COR-L47 (cell line): ENCODE data around the gene ZNF350.
A peak's percentile ranks its signal among the peaks of the same experiment; 100 is the strongest.
"Not testable (repeated sequence)": the region's sequence is repeated elsewhere in the genome, so short reads cannot be mapped to it uniquely, and the experiment has no call there.

Source experiments
- DNase-seq: peaks from one replicate; lab custom pipeline; 2025; lab: John Stamatoyannopoulos, UW

ZNF350 gene

GRCh38 chr19:51971624-51972023 is 15.0 kb downstream of the ZNF350 start:
- DNase-seq, result no peak

DNA sequence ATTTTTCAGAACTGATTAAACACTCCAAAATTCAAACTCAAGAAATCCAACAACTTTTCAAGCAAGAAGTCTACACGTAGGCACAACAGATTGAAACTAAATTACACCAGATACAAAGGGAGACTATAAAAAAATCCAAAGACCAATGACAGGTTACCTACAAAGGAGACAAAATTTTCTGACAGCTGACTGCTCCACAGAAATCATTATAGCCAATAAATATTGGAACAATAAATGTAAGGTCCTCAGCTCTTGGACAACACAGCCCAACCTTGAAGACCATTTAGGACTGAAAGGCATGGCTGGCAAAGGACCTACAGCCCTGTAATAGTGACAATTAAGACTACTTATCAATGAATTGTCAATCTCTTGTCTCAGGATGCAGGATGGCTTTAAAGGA is 15.9 kb downstream of the ZNF350 start:
- DNase-seq, result no peak

- DNase-seq, result no peak
Observed at GRCh38 chr19:51965583-51965982, 21.1 kb downstream of the ZNF350 start.

DNA sequence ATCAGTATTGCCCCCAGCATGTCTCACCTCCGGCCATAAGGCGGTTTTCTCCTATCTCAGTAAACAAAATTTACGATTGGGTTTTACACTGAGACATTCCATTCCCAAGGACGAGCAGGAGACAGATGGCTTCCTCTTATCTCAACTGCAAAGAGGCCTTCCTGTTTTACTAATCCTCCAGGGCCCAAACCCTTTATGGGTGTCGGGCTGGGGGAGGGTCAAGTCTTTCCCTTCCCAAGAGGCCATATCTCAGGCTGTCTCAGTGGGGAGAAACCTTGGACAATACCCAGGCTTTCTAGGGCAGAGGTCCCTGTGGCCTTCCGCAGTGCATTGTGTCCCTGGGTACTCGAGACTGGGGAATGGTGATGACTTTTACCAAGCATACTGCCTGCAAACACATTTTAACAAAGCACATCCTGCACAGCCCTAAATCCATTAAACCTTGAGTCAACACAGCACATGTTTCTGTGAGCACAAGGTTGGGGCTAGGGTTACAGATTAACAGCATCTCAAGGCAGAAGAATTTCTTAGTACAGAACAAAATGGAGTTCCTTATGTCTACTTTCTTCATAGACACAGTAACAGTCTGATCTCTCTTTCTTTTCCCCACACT is 25.9 kb downstream of the ZNF350 start:
- not testable (repeated sequence) for DNase-seq

- no peak for DNase-seq
Observed at GRCh38 chr19:51959791-51960190, 26.8 kb downstream of the ZNF350 start.

GRCh38 chr19:51957846-51958245 is 28.8 kb downstream of the ZNF350 start:
- not testable (repeated sequence) for DNase-seq

GRCh38 chr19:51948975-51949374 is 37.7 kb downstream of the ZNF350 start:
- no peak for DNase-seq

- DNase-seq, result no peak
Observed at GRCh38 chr19:51946602-51947001, 40.0 kb downstream of the ZNF350 start.

GRCh38 chr19:51944798-51945552 is 41.7 kb downstream of the ZNF350 start:
- no peak for DNase-seq

DNA sequence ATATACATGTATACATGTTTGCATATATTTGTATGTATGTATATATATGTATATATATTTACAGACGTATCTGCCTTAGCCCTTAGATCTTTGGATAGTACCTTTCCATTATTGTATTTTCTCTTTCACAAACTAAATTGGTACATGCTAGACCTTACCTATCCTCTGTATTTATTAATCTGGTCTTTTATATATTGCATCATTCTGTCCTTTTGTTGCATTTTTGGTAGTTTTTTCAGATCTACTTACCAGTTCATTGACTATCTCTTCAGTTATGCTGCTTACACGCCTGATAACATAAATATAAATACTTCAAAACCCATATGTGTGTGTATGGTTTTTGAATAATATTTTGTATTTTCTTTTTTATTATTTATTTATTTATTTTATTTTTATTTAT is 47.7 kb downstream of the ZNF350 start:
- DNase-seq, result no peak

GRCh38 chr19:51931921-51932320 is 54.7 kb downstream of the ZNF350 start:
- no peak for DNase-seq

DNA sequence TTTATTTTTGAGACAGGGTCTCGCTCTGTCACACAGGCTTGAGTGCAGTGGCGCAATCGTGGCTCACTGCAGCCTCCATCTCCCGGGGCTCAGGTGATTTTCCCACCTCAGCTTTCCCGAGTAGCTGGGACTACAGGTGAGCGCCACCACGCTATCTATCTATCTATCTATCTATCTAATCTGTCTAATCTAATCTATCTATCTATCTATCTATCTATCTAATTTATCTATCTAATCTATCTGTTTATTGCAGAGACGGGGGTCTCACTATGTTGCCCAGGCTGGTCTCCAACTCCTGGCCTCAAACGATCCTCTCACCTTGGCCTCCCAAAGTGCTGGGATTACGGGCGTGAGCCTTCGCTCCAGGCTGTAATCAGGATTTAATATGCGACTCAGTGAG is 58.8 kb downstream of the ZNF350 start:
- DNase-seq, result no peak

GRCh38 chr19:51926784-51927741 is 59.6 kb downstream of the ZNF350 start, which contains the start of gene ZNF613:
Gene ZNF613 (plus strand): TSS chr19:51927472. CDS start chr19:51936221, 8,749 bp downstream.
- DNase-seq, result peak; percentile 86

DNA sequence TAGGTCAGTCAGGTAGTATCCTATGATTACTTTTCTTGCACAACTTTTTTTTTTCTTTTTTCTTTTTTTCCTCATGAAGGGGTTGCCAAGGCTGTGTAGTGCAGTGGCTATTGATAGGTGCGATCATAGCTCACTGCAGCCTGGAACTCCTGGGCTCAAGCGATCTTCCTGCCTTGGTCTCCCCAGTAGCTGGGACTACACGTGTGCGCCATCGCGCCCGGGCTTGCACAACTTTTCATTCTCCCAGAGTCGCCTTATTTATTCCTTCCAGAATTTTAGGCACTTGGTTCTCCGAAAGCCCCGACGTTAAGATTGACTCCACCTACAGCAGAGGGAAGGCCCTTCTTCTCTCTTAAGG is 60.2 kb downstream of the ZNF350 start:
- no peak for DNase-seq

GRCh38 chr19:51921949-51922348 is 64.7 kb downstream of the ZNF350 start:
- DNase-seq, result no peak

DNA sequence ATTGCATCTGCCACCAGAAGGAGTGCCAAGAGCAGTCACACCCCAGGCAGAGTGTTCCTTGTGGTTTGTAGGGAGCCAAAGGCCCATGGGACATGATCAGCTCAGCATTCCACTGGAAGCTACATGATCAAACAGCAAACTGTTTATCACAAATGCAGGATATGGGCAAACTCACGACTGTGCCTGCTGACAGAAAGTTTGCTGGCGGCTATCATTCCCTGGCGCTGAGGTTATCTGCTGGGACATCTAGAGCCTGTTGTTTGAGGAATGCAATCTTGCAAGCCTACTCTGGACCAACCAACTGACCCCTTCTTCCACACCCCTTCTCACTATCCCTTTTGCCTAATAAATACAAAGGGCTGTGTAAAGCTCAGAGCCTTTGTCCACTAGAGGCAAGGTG is 67.0 kb downstream of the ZNF350 start:
- DNase-seq, result no peak

DNA sequence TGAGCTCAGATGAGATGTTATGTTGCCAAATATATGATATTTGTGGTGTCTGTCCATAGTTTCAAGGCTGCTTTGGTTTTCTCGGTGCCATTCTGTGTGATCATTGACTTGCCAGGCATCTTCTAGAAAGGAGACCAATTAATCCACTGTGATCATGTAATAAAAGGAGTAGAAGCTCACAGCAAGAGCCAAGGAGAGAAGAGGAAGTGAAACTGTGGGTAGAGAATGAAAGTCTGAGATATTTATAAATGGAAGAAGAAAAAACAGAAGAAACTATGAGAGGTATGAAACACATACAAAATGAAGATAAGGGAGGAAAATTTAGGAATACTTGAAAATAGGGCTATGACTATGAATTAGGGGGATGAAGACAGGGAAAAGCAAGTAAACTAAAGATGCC is 70.5 kb downstream of the ZNF350 start:
- DNase-seq, result no peak

GRCh38 chr19:51915324-51915867 is 71.2 kb downstream of the ZNF350 start:
- DNase-seq, result no peak
